Measurements from ENCODE around the gene SDK2.
A peak's percentile ranks its signal among the peaks of the same experiment; 100 is the strongest.

SDK2 gene, protein sequence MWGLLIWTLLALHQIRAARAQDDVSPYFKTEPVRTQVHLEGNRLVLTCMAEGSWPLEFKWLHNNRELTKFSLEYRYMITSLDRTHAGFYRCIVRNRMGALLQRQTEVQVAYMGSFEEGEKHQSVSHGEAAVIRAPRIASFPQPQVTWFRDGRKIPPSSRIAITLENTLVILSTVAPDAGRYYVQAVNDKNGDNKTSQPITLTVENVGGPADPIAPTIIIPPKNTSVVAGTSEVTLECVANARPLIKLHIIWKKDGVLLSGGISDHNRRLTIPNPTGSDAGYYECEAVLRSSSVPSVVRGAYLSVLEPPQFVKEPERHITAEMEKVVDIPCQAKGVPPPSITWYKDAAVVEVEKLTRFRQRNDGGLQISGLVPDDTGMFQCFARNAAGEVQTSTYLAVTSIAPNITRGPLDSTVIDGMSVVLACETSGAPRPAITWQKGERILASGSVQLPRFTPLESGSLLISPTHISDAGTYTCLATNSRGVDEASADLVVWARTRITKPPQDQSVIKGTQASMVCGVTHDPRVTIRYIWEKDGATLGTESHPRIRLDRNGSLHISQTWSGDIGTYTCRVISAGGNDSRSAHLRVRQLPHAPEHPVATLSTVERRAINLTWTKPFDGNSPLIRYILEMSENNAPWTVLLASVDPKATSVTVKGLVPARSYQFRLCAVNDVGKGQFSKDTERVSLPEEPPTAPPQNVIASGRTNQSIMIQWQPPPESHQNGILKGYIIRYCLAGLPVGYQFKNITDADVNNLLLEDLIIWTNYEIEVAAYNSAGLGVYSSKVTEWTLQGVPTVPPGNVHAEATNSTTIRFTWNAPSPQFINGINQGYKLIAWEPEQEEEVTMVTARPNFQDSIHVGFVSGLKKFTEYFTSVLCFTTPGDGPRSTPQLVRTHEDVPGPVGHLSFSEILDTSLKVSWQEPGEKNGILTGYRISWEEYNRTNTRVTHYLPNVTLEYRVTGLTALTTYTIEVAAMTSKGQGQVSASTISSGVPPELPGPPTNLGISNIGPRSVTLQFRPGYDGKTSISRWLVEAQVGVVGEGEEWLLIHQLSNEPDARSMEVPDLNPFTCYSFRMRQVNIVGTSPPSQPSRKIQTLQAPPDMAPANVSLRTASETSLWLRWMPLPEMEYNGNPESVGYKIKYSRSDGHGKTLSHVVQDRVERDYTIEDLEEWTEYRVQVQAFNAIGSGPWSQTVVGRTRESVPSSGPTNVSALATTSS (N-terminal part only)

DNA sequence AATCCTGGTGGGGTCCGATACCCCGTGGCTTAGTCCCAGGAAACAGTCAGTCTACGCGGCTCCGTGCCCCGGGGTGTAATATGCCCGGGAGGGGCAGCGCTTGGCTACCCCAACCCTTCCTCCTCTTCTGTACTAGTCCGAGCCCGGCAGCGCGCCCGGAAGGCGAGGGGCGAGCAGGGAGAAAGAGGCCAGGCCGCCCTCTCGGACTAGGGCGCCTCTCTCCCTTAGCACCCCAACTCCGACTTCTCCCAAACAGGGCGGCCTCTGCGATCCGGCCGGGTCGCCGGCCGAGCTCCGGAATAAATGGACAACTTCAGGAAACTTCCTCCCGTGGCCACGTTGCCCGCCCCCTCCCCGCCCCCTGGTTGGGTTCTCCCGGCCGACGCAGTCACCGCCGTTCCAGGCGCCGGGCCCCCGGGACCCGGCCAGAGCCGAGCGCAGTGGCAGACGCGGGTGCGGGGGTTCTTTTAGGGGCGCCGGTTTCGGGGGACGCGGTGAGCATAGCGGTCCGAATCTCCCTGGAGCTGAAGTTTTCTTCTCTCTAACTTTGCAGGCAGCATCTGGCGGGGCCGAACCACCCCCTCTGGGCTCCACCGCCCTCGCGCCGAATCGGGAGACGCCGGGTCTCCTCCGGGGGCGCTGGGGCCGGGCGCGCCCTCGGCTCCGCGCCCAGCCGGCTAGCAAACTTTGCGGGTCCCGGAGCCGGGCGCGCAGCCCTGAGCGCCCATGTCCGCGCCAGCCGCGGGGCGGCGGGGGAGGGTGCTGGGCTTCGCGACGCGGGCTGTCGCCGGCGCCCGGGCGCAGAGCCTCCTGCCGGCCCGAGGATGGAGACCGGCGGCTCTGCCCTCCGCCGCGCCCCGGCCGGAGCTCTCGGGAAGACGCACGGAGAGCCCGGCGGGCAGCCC is at the start of gene SDK2:
Gene SDK2, minus strand, starts transcription at position 301 of the 905 bp plus-strand sequence. CDS start 357 bp downstream, outside the sequence.
- no peak for DNase-seq

DNA sequence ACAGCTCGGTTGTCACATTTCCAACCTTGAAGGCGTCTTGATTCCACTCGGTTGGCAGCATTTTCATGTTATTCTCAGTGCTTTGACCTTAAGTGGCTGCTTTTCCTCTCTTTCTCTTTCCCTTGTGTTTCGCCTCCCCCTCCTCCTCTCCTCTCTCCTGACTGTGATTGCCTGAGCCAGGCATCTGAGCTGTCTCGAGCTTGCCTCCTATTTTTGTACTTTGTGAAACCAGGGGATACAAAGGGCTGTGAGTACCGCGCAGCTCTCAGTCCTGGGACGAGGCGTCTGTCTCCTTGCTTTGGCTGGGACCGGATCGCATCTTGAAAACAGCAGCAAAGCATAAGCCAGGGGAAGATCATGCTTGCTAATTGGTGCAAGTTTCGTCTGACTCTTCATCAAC is 48.8 kb upstream of the SDK2 start:
- no peak for DNase-seq

DNA sequence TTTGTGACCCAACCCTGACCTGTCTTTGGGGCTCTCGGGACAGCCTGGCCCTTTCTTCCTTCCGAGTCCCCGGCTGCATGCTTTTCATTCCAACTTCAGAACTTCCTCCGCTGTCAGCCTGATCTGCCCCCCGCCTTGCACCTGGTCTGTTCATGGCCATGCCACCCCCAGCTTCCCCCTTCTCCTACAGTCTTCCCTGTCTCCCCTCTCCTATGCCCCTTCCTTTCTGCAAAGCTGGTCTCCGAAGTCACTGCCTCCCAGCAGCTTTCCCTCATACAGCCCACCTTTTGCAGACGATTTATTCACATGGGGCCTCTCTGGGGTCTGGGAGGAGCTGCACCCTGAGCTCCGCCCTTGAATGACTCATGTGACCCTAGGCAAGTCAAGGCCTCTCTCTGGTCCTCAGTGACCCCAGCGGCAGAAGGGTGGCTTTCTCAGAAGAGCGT is 47.1 kb upstream of the SDK2 start:
- no peak for DNase-seq

- peak; percentile 21 for DNase-seq
Measured at GRCh38 chr17:73690676-73691075, 46.4 kb upstream of the SDK2 start.

- no peak for DNase-seq
Measured at GRCh38 chr17:73689596-73690275, 45.5 kb upstream of the SDK2 start.

- no peak for DNase-seq
Measured at GRCh38 chr17:73686961-73687360, 42.7 kb upstream of the SDK2 start.

GRCh38 chr17:73686126-73686525 is 41.9 kb upstream of the SDK2 start:
- no peak for DNase-seq

- DNase-seq, result no peak
Measured at GRCh38 chr17:73684183-73684582, 39.9 kb upstream of the SDK2 start.

- no peak for DNase-seq
Measured at GRCh38 chr17:73683771-73684170, 39.5 kb upstream of the SDK2 start.

- no peak for DNase-seq
Measured at GRCh38 chr17:73681946-73682345, 37.7 kb upstream of the SDK2 start.

- DNase-seq, result no peak
Measured at GRCh38 chr17:73679476-73679875, 35.2 kb upstream of the SDK2 start.

DNA sequence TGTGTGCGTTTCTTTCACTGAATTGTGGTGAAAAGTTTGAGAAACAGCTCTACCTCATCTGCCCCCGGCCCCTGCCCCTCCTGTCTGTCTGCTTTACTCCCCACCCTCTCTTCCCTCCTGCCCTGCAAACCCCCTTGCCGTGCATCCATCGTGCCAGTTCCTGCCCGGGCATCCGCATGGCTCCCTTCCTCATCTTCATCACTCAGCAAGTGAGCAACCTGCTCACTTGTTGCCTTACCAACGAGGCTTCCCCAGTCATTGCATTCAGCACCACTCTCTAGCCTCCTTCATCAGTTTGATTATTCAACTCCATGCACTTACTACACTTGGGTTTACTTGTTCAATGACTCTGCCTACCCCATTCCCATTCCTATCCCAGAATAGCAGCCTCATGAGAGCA is 34.8 kb upstream of the SDK2 start:
- no peak for DNase-seq

GRCh38 chr17:73669771-73670170 is 25.5 kb upstream of the SDK2 start:
- no peak for DNase-seq

- peak; percentile 61 for DNase-seq
Measured at GRCh38 chr17:73667181-73667959, 23.1 kb upstream of the SDK2 start.

DNA sequence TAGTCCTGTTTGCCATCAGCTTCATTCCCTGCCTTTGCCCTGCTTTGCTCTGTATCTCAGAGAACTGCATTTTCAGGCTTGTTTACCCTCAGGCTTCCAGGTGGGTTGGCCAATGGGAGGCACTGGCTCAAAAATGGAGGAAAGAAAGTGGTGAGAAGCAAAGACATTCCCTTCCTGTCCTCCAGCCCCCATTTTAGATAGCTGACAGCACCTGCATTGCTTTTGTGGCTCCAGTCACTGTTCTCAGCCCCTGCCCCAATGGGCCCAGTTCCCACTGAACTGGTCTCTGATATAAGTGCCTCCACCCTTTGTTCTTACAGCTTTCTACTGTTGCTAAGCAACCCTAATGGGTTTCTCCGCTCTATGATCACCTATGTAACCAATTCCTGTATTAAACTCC is 19.4 kb upstream of the SDK2 start:
- no peak for DNase-seq

- no peak for DNase-seq
Measured at GRCh38 chr17:73660366-73660765, 16.1 kb upstream of the SDK2 start.

- DNase-seq, result no peak
Measured at GRCh38 chr17:73658821-73659515, 14.7 kb upstream of the SDK2 start.

DNA sequence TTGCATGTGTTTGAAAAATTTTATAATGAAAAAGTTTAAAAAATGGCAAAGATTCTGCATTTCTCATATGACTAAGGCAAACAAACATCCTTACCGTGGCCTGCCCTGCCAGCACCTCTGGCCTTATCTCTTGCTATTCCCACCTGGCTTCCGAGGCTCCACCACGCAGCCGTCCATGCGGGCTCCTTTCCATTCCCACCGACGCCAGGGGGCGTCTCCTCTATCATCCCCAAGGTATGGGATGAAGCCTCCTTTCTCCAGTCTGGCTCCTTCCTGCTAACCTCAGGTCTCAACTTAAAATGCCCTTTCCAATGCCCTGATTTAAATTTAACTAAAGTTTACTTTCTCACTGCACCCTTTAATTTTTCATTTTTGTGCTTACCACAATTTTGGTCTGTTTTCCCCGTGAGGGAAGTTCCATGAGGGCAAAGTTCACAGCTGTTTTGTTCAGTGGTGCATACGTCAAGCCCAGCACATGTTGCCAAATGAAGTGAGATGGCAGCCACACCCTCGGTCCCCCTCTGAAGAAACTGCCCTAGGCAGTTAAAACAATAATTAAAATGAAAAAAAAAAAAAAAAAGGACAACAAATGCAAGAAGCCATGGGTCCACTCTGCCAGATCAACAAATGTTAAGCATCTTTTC is 13.3 kb upstream of the SDK2 start:
- DNase-seq, result peak; percentile 60

GRCh38 chr17:73654241-73654640 is 10.0 kb upstream of the SDK2 start:
- no peak for DNase-seq

Measured in suppressor macrophage treated with lipopolysaccharide for 4 hours (primary cell).